ENCODE measurements around the gene FAM124A. TPM values are rescaled to one million over a fixed set of nuclear protein-coding genes. Genes with fewer than 3 reads are reported as not detected.

The FAM124A gene
- total RNA-seq, 1 experiment from 2014 or later = 3.1 TPM

DNA sequence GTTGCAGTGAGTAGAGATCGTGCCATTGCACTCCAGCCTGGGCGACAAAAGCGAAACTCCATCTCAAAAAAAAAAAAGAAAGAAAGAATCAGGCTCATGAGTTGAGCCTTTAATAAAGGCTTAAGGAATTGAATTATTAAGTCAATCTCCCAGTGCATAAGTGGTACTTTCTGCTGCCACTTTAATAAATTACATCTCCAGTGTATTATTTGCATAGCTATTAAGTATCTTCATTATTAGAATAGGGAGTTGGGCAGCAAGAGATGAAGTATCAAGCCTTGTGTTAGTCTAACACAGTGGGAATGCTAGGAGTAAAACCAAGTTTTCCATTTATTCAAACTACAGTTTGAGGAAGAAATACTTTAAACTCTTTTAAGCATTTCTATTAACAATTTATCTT lies 15.6 kb upstream of the FAM124A start:
- TF ChIP-seq, protein P1, sequence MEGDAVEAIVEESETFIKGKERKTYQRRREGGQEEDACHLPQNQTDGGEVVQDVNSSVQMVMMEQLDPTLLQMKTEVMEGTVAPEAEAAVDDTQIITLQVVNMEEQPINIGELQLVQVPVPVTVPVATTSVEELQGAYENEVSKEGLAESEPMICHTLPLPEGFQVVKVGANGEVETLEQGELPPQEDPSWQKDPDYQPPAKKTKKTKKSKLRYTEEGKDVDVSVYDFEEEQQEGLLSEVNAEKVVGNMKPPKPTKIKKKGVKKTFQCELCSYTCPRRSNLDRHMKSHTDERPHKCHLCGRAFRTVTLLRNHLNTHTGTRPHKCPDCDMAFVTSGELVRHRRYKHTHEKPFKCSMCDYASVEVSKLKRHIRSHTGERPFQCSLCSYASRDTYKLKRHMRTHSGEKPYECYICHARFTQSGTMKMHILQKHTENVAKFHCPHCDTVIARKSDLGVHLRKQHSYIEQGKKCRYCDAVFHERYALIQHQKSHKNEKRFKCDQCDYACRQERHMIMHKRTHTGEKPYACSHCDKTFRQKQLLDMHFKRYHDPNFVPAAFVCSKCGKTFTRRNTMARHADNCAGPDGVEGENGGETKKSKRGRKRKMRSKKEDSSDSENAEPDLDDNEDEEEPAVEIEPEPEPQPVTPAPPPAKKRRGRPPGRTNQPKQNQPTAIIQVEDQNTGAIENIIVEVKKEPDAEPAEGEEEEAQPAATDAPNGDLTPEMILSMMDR (IDR thresholded peaks at IDR 0.05 in 2 of 3, conservative IDR thresholded peaks at IDR 0.05 in 1 of 3; ENCODE audit: borderline replicate concordance in 1 of 3, insufficient read depth in 1 of 3, low read depth in 2 of 3, low read length in 2 of 3) = no peak
- TF ChIP-seq POLR2A (IDR thresholded peaks at IDR 0.05; ENCODE audit: borderline replicate concordance, extremely low read depth, insufficient read depth, insufficient read length) (no peak), SRF (IDR thresholded peaks at IDR 0.05; ENCODE audit: low read depth) (no peak), CBX3 (IDR thresholded peaks at IDR 0.05; ENCODE audit: low read depth) (no peak), CEBPB (IDR thresholded peaks at IDR 0.05; ENCODE audit: low read depth) (no peak), ATF3 (IDR thresholded peaks at IDR 0.05) (no peak), FOSL1 (IDR thresholded peaks at IDR 0.05; ENCODE audit: low read depth) (no peak)
- no TSS peak for BruUV-seq (replicated peaks)
- DNase-seq (ENCODE audit: low read depth, low spot score) = no peak
- CTCF ChIA-PET = no interaction called here
- RAD21 ChIA-PET (ENCODE audit: low non-redundant PET in 1 of 2, low total read pairs in 2 of 2, uncharacterized antibody in 2 of 2, unreplicated experiment in 2 of 2) = no interaction called here
- no peak overlapping the region for H3K9ac ChIP-seq (ENCODE audit: low read length)
- no peak overlapping the region for H2AFZ ChIP-seq (ENCODE audit: low read depth, low read length, poor library complexity, severe bottlenecking)
- H3K9me2 ChIP-seq (ENCODE audit: insufficient read depth) = no peaks in the 10 kb centered on the region
- intact Hi-C loops (cut with micrococcal nuclease) = no loop called here
- no peaks in the 10 kb centered on the region for H3K4me1 ChIP-seq (ENCODE audit: control insufficient read depth in 1 of 2, insufficient read depth in 2 of 2, low read length in 2 of 2)
- ATAC-seq = no peak
- no peaks in the 10 kb centered on the region for H3K9me3 ChIP-seq (ENCODE audit: control insufficient read depth in 1 of 2, insufficient read depth in 1 of 2, low read depth in 1 of 2, low read length in 2 of 2)
- no peak overlapping the region for H3K4me2 ChIP-seq (ENCODE audit: low read length)
- no peak overlapping the region for H3K27ac ChIP-seq (ENCODE audit: low read depth, low read length)
- H3K36me3 ChIP-seq (ENCODE audit: control insufficient read depth in 1 of 2, insufficient read depth in 2 of 2, low read length in 2 of 2) = no peaks in the 10 kb centered on the region
- peaks cover 71% of the 10 kb centered on the region for H3K27me3 ChIP-seq (ENCODE audit: insufficient read depth, low read length)
- POLR2A ChIA-PET = no interaction called here
- no peaks in the 10 kb centered on the region for H3K79me2 ChIP-seq (ENCODE audit: insufficient read depth, low read length)
- no peaks in the 10 kb centered on the region for H4K20me1 ChIP-seq (ENCODE audit: insufficient read depth)
- H3K4me3 ChIP-seq (replicated peaks in 1 of 2; ENCODE audit: low read depth in 1 of 2, low read length in 2 of 2) = no peak overlapping the region

- Histone ChIP-seq H3K27me3 (ENCODE audit: insufficient read depth, low read length) (peaks cover 81% of the 10 kb centered on the region), H3K4me3 (replicated peaks in 1 of 2; ENCODE audit: low read depth in 1 of 2, low read length in 2 of 2) (no peak overlapping the region), H4K20me1 (ENCODE audit: insufficient read depth) (no peaks in the 10 kb centered on the region), H3K9me3 (ENCODE audit: control insufficient read depth in 1 of 2, insufficient read depth in 1 of 2, low read depth in 1 of 2, low read length in 2 of 2) (no peaks in the 10 kb centered on the region), H3K4me2 (ENCODE audit: low read length) (no peak overlapping the region), H3K27ac (ENCODE audit: low read depth, low read length) (no peak overlapping the region), H3K79me2 (ENCODE audit: insufficient read depth, low read length) (no peaks in the 10 kb centered on the region), H3K9ac (ENCODE audit: low read length) (no peak overlapping the region), H3K9me2 (ENCODE audit: insufficient read depth) (no peaks in the 10 kb centered on the region), H2AFZ (ENCODE audit: low read depth, low read length, poor library complexity, severe bottlenecking) (no peak overlapping the region), H3K4me1 (ENCODE audit: control insufficient read depth in 1 of 2, insufficient read depth in 2 of 2, low read length in 2 of 2) (no peaks in the 10 kb centered on the region), H3K36me3 (ENCODE audit: control insufficient read depth in 1 of 2, insufficient read depth in 2 of 2, low read length in 2 of 2) (no peaks in the 10 kb centered on the region)
- ChIA-PET RAD21 (ENCODE audit: low non-redundant PET in 1 of 2, low total read pairs in 2 of 2, uncharacterized antibody in 2 of 2, unreplicated experiment in 2 of 2) (no interaction called here), CTCF (no interaction called here), POLR2A (no interaction called here)
- ATAC-seq = no peak
- no TSS peak for BruUV-seq (replicated peaks)
- intact Hi-C loops (cut with micrococcal nuclease) = no loop called here
- DNase-seq (ENCODE audit: low read depth, low spot score) = no peak
- no peak for TF ChIP-seq EGR1 (IDR thresholded peaks at IDR 0.05; ENCODE audit: low read depth)
- TF ChIP-seq CEBPB (IDR thresholded peaks at IDR 0.05; ENCODE audit: low read depth) = no peak
- no peak for TF ChIP-seq JUND (IDR thresholded peaks at IDR 0.05)
- TF ChIP-seq SP1 (IDR thresholded peaks at IDR 0.05; ENCODE audit: low read depth) = no peak
- TF ChIP-seq, protein P2, sequence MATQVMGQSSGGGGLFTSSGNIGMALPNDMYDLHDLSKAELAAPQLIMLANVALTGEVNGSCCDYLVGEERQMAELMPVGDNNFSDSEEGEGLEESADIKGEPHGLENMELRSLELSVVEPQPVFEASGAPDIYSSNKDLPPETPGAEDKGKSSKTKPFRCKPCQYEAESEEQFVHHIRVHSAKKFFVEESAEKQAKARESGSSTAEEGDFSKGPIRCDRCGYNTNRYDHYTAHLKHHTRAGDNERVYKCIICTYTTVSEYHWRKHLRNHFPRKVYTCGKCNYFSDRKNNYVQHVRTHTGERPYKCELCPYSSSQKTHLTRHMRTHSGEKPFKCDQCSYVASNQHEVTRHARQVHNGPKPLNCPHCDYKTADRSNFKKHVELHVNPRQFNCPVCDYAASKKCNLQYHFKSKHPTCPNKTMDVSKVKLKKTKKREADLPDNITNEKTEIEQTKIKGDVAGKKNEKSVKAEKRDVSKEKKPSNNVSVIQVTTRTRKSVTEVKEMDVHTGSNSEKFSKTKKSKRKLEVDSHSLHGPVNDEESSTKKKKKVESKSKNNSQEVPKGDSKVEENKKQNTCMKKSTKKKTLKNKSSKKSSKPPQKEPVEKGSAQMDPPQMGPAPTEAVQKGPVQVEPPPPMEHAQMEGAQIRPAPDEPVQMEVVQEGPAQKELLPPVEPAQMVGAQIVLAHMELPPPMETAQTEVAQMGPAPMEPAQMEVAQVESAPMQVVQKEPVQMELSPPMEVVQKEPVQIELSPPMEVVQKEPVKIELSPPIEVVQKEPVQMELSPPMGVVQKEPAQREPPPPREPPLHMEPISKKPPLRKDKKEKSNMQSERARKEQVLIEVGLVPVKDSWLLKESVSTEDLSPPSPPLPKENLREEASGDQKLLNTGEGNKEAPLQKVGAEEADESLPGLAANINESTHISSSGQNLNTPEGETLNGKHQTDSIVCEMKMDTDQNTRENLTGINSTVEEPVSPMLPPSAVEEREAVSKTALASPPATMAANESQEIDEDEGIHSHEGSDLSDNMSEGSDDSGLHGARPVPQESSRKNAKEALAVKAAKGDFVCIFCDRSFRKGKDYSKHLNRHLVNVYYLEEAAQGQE (IDR thresholded peaks at IDR 0.05; ENCODE audit: low read depth) = no peak
- TF ChIP-seq, protein P3, sequence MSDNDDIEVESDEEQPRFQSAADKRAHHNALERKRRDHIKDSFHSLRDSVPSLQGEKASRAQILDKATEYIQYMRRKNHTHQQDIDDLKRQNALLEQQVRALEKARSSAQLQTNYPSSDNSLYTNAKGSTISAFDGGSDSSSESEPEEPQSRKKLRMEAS (IDR thresholded peaks at IDR 0.05) = no peak
- no peak for TF ChIP-seq POLR2A (IDR thresholded peaks at IDR 0.05; ENCODE audit: borderline replicate concordance, extremely low read depth, insufficient read depth, insufficient read length)
- no peak for TF ChIP-seq TCF7L2 (IDR thresholded peaks at IDR 0.05; ENCODE audit: borderline replicate concordance, extremely low read depth, insufficient read depth, insufficient read length)
- TF ChIP-seq ATF3 (IDR thresholded peaks at IDR 0.05) = no peak
Measured at GRCh38 chr13:51207881-51208280, 14.3 kb upstream of the FAM124A start.
